ENCODE measurements around the gene RPS6KA4.

Gene RPS6KA4

GRCh38 chr11:64349404-64349803 lies 9.6 kb upstream of the RPS6KA4 start:
- DNase-seq = no peak

- no peak for DNase-seq
Observed at GRCh38 chr11:64351136-64351631, 7.8 kb upstream of the RPS6KA4 start.

GRCh38 chr11:64352099-64352994 lies 6.6 kb upstream of the RPS6KA4 start:
- DNase-seq = no peak

GRCh38 chr11:64352995-64353714 lies 5.8 kb upstream of the RPS6KA4 start:
- DNase-seq = no peak

- DNase-seq = no peak
Observed at GRCh38 chr11:64353715-64354506, 5.1 kb upstream of the RPS6KA4 start.

- DNase-seq = peak; percentile 29
Observed at GRCh38 chr11:64355078-64355940, 3.7 kb upstream of the RPS6KA4 start.

GRCh38 chr11:64356498-64357411 lies 2.2 kb upstream of the RPS6KA4 start:
- peak; percentile 37 for DNase-seq

GRCh38 chr11:64357446-64357845 lies 1.5 kb upstream of the RPS6KA4 start:
- DNase-seq = no peak

- peak; percentile 31 for DNase-seq
Observed at GRCh38 chr11:64357904-64358535, 942 bp upstream of the RPS6KA4 start.

GRCh38 chr11:64358536-64358906 lies 441 bp upstream of the RPS6KA4 start:
- DNase-seq = no peak

GRCh38 chr11:64359712-64360445 lies 917 bp downstream of the RPS6KA4 start:
- DNase-seq = no peak

- no peak for DNase-seq
Observed at GRCh38 chr11:64360448-64360921, 1.5 kb downstream of the RPS6KA4 start.

GRCh38 chr11:64361659-64362058 lies 2.7 kb downstream of the RPS6KA4 start:
- DNase-seq = no peak

- DNase-seq = no peak
Observed at GRCh38 chr11:64362339-64362738, 3.4 kb downstream of the RPS6KA4 start.

- no peak for DNase-seq
Observed at GRCh38 chr11:64364435-64364834, 5.5 kb downstream of the RPS6KA4 start.

GRCh38 chr11:64364911-64365310 lies 5.9 kb downstream of the RPS6KA4 start:
- no peak for DNase-seq

GRCh38 chr11:64366751-64367150 lies 7.8 kb downstream of the RPS6KA4 start:
- no peak for DNase-seq

GRCh38 chr11:64367931-64368672 lies 9.1 kb downstream of the RPS6KA4 start:
- no peak for DNase-seq

GRCh38 chr11:64368673-64369074 lies 9.7 kb downstream of the RPS6KA4 start:
- no peak for DNase-seq
